Left ventricle myocardium inferior (tissue), 1 donor: Measurements from ENCODE around the gene TIAM1. TPM values are rescaled to one million over a fixed set of nuclear protein-coding genes. Genes with fewer than 3 reads are reported as not detected.

Experiments
- DNase-seq: peaks from one replicate; pipeline ENCODE4 v3.0.0-alpha.2; 2020
- H3K27ac ChIP-seq: fragments of 200-600 bp; replicated peaks from 2 replicates; pipeline ENCODE4 v1.8.0; 2021
- H3K27me3 ChIP-seq: fragments of 200-600 bp; 2 replicates; pipeline ENCODE4 v1.8.0; 2021; ENCODE audit warnings: low read depth
- H3K36me3 ChIP-seq: fragments of 200-600 bp; 2 replicates; pipeline ENCODE4 v1.8.0; 2021
- H3K4me1 ChIP-seq: fragments of 200-600 bp; 2 replicates; pipeline ENCODE4 v1.8.0; 2021
- H3K4me3 ChIP-seq: fragments of 200-600 bp; 2 replicates; pipeline ENCODE4 v1.8.0; 2021; ENCODE audit warnings: mild to moderate bottlenecking, moderate library complexity
- H3K9me3 ChIP-seq: fragments of 200-600 bp; replicated peaks from 2 replicates; pipeline ENCODE4 v1.8.0; 2021
- CTCF ChIP-seq: fragments of 200-600 bp; IDR thresholded peaks from 2 replicates; pipeline ENCODE4 v1.8.0; 2021; ENCODE audit warnings: antibody characterized with exemption, mild to moderate bottlenecking, borderline replicate concordance
- intact Hi-C: fragments of 100-400 bp; cut with micrococcal nuclease; formaldehyde crosslinking; loops from one replicate; pipeline ENCODE4 v1.11.0; 2022
- total RNA-seq: library from RNA; stranded (reverse); fragmentation: NEBNext Ultra II Directional; extraction: Animal tissue kit (Norgen Biotek cat#: 25700); gene quantifications from one replicate; pipeline ENCODE4 v1.2.1, GENCODE V29; 2021
- donor health status: DM: no; HTN: yes; CAD: no; lungs with severe emphysema.

Gene TIAM1
- total RNA-seq, 1 donor from 2014 or later, result 1.8 TPM

DNA sequence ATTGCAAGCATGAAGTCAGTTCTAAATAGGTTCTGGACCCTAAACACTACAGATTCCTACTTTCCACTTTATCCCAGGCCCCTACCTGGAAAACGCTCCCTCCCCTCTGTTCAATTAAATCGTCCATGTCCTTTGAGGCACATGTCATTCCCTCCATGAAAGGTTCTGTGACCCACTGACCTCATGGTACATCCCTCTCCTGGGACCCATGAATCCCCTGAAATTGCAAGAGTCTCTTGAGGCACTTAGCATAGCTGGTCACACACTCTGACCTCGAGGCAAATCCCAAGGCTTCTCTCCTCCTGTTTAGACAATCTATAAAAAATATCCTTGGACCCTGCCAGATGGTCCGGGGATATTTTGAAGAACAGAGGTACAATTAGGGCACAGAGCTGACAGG lies 271.5 kb downstream of the TIAM1 start:
- intact Hi-C loops, result no loop called here

More for the DNA sequence above, 271.5 kb downstream of the TIAM1 start:
- Histone ChIP-seq H3K9me3 (no peaks in the 10 kb centered on the region), H3K27ac (no peak overlapping the region), H3K36me3 (no peaks in the 10 kb centered on the region), H3K4me1 (no peaks in the 10 kb centered on the region), H3K27me3 (peaks cover 22% of the 10 kb centered on the region), H3K4me3 (no peak overlapping the region)
- DNase-seq, result no peak
- no peak for TF ChIP-seq CTCF
